GM06990 (cell line): ENCODE data around the gene TMPRSS6.

Experiments
- DNase-seq: peaks from one replicate; pipeline ENCODE4 v3.0.0-alpha.2; 2011; ENCODE audit not compliant: insufficient read length; ENCODE audit errors: extremely low read depth
- H3K27me3 ChIP-seq: replicated peaks from 2 replicates; pipeline ENCODE4 v1.6.0; 2011; ENCODE audit warnings: low read length; ENCODE audit not compliant: control insufficient read depth, insufficient read depth
- H3K36me3 ChIP-seq: 2 replicates; pipeline ENCODE4 v1.5.1; 2011; ENCODE audit warnings: low read length; ENCODE audit not compliant: control insufficient read depth, insufficient read depth
- H3K4me3 ChIP-seq: replicated peaks from 2 replicates; pipeline ENCODE4 v1.5.1; 2011; ENCODE audit warnings: low read depth, mild to moderate bottlenecking, control low read depth, low read length
- TF ChIP-seq, protein P1 (sequence below): IDR thresholded peaks from 2 replicates; pipeline ENCODE4 v1.5.1; 2011; ENCODE audit warnings: low read length, control low read depth, mild to moderate bottlenecking, inconsistent platforms; ENCODE audit not compliant: insufficient read depth, poor library complexity, severe bottlenecking

Gene TMPRSS6

DNA sequence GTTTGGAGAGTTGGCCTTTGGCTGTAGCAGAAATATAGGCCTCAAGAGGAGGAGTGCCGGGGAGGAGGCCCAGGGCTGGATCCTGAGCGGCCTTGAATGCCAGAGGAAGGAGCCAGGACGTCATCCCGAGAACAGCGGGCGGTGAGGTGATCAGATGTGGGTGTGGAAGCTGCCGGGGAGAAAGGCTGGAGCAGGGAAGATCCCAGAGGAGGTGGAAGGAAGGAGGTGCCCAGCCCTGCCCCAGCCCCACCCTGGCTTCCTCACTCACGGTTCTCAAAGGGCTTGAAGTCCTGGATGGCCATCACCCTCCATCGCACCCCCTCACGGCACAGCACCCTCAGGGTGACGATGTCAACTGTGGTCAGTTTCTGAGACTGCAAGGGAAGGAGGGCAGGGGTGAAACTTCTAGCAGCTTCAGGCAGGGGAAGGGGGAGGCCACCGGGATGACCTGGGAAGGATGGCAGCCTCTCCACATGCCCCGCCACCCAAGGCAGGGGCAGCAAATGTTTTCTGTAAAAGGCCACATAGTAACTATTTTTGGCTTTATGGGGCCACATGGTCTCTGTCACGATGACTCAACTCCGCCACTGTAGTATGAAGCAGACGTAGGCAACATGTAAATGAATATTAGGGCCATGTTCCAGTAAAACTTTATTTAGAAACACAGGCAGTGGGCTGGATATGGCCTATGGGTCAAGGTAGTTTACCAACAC is 29.5 kb upstream of the TMPRSS6 start:
- Histone ChIP-seq H3K4me3 (no peak overlapping the region), H3K36me3 (peaks cover 68% of the 10 kb centered on the region), H3K27me3 (no peaks in the 10 kb centered on the region)
- TF ChIP-seq, protein P1, sequence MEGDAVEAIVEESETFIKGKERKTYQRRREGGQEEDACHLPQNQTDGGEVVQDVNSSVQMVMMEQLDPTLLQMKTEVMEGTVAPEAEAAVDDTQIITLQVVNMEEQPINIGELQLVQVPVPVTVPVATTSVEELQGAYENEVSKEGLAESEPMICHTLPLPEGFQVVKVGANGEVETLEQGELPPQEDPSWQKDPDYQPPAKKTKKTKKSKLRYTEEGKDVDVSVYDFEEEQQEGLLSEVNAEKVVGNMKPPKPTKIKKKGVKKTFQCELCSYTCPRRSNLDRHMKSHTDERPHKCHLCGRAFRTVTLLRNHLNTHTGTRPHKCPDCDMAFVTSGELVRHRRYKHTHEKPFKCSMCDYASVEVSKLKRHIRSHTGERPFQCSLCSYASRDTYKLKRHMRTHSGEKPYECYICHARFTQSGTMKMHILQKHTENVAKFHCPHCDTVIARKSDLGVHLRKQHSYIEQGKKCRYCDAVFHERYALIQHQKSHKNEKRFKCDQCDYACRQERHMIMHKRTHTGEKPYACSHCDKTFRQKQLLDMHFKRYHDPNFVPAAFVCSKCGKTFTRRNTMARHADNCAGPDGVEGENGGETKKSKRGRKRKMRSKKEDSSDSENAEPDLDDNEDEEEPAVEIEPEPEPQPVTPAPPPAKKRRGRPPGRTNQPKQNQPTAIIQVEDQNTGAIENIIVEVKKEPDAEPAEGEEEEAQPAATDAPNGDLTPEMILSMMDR: no peak
- DNase-seq: no peak

DNA sequence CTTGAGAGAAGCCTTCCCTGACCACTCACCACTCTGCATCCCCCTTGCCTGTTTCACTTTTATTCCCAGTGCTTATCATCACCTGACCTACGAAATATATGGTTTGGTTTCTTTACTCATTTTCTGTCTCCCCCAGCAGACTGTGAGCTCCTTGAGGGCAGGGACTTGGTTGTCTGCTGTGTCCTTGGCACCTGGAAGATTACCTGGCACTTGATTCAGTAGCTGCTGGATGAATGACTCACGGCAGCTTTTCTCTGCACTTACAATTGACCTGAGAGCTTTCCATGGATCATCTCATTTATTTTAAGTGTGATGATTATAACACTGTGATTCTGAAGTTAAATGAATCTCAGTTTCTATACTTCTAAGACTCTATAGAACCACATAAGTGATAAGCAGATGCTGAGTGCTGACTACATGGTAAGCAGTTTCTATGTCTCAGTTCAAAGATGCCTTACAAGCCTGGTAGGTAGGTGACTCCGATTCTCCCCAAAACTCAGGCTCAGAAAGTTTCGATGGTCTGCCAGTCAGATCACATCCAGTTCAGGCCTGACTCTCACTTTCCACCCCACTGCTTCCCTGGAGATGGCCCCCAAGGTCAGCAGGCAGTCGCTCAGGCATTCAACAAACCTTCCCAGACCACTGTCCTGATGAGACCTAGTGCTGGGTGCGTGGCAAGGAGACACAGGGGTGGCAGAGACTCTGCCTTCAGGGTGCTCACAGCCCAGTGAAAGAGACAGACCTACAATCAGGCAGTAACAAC is 28.6 kb upstream of the TMPRSS6 start:
- TF ChIP-seq, protein P1: no peak
- Histone ChIP-seq H3K27me3 (no peaks in the 10 kb centered on the region), H3K4me3 (no peak overlapping the region), H3K36me3 (peaks cover 70% of the 10 kb centered on the region)
- DNase-seq: no peak

DNA sequence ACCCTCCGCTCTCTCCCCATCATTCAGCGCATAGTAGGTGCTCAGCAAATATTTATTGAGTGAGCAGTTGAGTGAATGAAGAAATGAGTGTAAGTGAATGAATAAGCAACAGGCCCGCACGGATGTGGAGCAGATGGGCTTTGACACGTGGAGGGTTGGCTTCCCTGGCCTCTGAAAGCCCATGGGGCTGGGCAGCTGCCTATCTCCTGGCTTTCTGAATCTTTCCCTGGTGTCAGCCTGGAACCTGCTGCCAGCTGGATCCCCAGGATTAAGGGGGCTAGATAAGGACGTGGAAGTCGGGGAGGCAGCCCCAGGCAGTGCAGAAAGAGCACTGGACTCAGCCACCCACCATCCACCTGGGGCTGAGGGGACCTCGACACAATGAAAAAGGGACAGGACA is 27.6 kb upstream of the TMPRSS6 start:
- H3K27me3 ChIP-seq: no peaks in the 10 kb centered on the region
- H3K36me3 ChIP-seq: peaks cover 69% of the 10 kb centered on the region
- TF ChIP-seq, protein P1: no peak
- DNase-seq: no peak
- no peak overlapping the region for H3K4me3 ChIP-seq

DNA sequence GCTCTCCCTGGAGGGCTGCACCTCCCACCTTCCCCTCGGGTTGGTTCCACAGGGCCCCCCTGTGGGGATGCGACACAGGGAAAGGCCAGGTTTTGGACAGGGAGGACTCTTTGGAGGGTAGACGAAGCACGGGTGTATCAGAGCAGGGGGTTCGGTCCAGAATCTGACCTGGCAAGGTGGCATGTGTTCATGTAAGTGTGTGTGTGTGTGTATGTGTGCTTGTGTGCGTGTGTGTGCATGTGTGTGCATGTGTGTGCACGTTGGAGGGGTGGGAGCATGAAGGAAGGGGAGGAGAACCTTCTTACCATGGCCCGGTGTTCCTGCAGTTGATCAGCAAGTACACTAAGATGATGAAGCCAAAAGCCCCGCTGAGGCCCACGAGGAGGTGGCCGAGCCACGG is 25.5 kb upstream of the TMPRSS6 start:
- DNase-seq: no peak
- TF ChIP-seq, protein P1: no peak

DNA sequence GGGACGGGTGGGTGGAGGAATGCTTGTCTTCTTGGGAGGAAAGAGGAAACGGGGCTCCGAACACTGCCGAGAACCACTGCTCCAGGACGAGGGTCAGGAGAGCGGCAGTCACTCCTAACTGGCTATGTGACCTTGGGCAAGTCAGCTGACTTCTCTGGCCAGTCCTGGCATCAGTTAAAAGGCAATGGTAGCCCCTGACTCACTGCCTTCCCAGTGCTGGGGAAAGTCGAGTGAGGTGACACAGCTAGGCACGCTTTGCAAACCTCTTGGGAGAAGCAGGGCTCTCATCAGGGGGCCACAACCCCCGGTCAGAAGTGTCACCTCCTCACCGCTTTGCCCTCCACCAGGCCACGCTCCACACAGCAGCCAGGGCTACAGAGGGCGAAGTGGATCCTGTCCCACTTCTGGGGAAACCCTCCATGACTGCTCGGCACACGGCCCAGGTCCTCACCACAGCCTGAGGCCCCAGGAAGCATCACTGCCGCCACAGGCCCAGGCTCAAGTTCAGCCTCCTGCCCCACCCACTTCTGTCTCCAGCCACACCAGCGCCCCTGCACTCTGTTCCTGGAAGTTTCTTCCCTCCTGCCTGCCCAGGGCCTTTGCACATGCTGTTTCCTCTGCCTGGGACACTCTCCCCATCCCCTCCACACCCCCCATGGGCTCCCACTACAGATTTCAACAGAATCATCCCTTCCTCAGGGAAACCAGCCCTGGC is 23.9 kb upstream of the TMPRSS6 start:
- Histone ChIP-seq H3K4me3 (no peak overlapping the region), H3K27me3 (no peaks in the 10 kb centered on the region), H3K36me3 (peaks cover 59% of the 10 kb centered on the region)
- TF ChIP-seq, protein P1: no peak
- no peak for DNase-seq

More for the DNA sequence above, 25.5 kb upstream of the TMPRSS6 start:
- Histone ChIP-seq H3K36me3 (peaks cover 58% of the 10 kb centered on the region), H3K4me3 (no peak overlapping the region), H3K27me3 (no peaks in the 10 kb centered on the region)
